ENCODE data around the gene NDUFB10.
"Not testable (repeated sequence)": the region's sequence is repeated elsewhere in the genome, so short reads cannot be mapped to it uniquely, and the experiment has no call there.

NDUFB10 gene

GRCh38 chr16:1926271-1926670, 33.1 kb upstream of the NDUFB10 start:
- DNase-seq = no peak

GRCh38 chr16:1929105-1929504, 30.2 kb upstream of the NDUFB10 start:
- no peak for DNase-seq

- DNase-seq = no peak
Observed at GRCh38 chr16:1929578-1930337, 29.6 kb upstream of the NDUFB10 start.

GRCh38 chr16:1930338-1930720, 29.0 kb upstream of the NDUFB10 start:
- DNase-seq = no peak

- no peak for DNase-seq
Observed at GRCh38 chr16:1932050-1933028, 27.0 kb upstream of the NDUFB10 start.

GRCh38 chr16:1933097-1933661, 26.2 kb upstream of the NDUFB10 start:
- no peak for DNase-seq

GRCh38 chr16:1936945-1937479, 22.3 kb upstream of the NDUFB10 start:
- no peak for DNase-seq

GRCh38 chr16:1938316-1938715, 21.0 kb upstream of the NDUFB10 start:
- DNase-seq = no peak

GRCh38 chr16:1938910-1939309, 20.4 kb upstream of the NDUFB10 start:
- no peak for DNase-seq

GRCh38 chr16:1939833-1940232, 19.5 kb upstream of the NDUFB10 start:
- DNase-seq = not testable (repeated sequence)

- no peak for DNase-seq
Observed at GRCh38 chr16:1940273-1941161, 18.8 kb upstream of the NDUFB10 start.

GRCh38 chr16:1941162-1942046, 17.9 kb upstream of the NDUFB10 start:
- no peak for DNase-seq

GRCh38 chr16:1942047-1942809, 17.1 kb upstream of the NDUFB10 start:
- no peak for DNase-seq

GRCh38 chr16:1942810-1943726, 16.3 kb upstream of the NDUFB10 start, which contains the start of gene MSRB1:
MSRB1 (minus strand) TSS chr16:1943199; CDS start chr16:1943156, 43 bp downstream.
- DNase-seq = peak; percentile 88

- no peak for DNase-seq
Observed at GRCh38 chr16:1944612-1945199, 14.6 kb upstream of the NDUFB10 start.

GRCh38 chr16:1945559-1946391, 13.6 kb upstream of the NDUFB10 start:
- no peak for DNase-seq

- no peak for DNase-seq
Observed at GRCh38 chr16:1946495-1947368, 12.6 kb upstream of the NDUFB10 start.
